ENCODE data around the gene TMEM239. TPM values are rescaled to one million over a fixed set of nuclear protein-coding genes. Genes with fewer than 3 reads are reported as not detected.

The TMEM239 gene
- total RNA-seq, 1 experiment from 2014 or later: not detected

DNA sequence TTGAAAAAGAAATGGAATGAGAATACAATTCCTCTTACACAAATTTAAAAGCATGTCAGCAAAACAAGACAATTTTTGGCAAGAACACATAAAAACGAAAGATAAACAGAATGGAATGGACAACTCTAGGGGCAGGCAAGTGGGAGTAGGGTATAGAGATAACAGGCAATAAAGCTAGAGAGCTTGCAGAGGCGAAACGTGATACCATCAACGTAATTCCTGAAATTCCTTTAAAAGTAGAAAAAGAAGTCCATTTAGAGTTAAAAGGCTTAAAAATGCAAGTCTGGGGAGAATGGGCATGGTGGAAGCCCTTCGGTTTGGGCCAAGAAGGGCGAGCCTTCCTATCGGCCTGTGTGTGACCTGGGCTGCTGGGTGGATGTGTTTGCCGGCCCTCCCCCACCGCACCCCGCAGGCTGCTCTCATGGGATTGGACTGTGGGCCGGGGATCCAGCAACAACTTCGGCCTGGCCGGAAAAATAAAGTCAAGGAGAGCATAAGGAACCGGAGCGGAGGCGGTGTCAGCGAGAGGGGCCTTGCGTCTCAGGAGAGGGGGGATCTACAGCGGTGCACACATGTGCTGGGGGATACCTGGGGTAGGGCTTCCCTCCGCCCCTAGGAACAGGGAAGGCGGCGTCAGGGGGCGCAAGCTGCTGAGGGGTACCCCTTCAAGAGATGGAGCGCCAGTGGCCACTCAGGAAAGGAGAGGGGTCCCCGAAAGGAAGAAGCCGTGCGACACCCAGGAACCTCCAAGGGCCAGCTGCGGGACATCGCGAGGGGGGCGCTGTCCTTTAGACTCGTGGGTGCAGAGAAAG is 4.1 kb downstream of the TMEM239 start:
- Mint-ChIP-seq H3K36me3 (ENCODE audit: insufficient read depth, unreplicated experiment) (no peaks in the 10 kb centered on the region), H3K27me3 (ENCODE audit: insufficient read depth, unreplicated experiment) (peaks cover 11% of the 10 kb centered on the region), H3K27ac (ENCODE audit: low read depth, unreplicated experiment) (no peak overlapping the region), H3K4me1 (ENCODE audit: insufficient read depth, unreplicated experiment) (peaks cover 12% of the 10 kb centered on the region), H3K4me3 (ENCODE audit: unreplicated experiment) (no peak overlapping the region), H3K9me3 (ENCODE audit: unreplicated experiment) (no peaks in the 10 kb centered on the region)
- no peak for DNase-seq (ENCODE audit: unreplicated experiment)
- no TSS peak for BruUV-seq (replicated peaks)
- intact Hi-C loops (cut with micrococcal nuclease): no loop called here
- CTCF ChIA-PET: interaction anchor here (0.6 kb wide), 2 partner anchors 11 to 29 kb away, joined by 3 read pairs; no protein-coding TSS in a partner anchor
- no peak for TF ChIP-seq CTCF (IDR thresholded peaks at IDR 0.05; ENCODE audit: unreplicated experiment)
- POLR2A ChIA-PET: no interaction called here

DNA sequence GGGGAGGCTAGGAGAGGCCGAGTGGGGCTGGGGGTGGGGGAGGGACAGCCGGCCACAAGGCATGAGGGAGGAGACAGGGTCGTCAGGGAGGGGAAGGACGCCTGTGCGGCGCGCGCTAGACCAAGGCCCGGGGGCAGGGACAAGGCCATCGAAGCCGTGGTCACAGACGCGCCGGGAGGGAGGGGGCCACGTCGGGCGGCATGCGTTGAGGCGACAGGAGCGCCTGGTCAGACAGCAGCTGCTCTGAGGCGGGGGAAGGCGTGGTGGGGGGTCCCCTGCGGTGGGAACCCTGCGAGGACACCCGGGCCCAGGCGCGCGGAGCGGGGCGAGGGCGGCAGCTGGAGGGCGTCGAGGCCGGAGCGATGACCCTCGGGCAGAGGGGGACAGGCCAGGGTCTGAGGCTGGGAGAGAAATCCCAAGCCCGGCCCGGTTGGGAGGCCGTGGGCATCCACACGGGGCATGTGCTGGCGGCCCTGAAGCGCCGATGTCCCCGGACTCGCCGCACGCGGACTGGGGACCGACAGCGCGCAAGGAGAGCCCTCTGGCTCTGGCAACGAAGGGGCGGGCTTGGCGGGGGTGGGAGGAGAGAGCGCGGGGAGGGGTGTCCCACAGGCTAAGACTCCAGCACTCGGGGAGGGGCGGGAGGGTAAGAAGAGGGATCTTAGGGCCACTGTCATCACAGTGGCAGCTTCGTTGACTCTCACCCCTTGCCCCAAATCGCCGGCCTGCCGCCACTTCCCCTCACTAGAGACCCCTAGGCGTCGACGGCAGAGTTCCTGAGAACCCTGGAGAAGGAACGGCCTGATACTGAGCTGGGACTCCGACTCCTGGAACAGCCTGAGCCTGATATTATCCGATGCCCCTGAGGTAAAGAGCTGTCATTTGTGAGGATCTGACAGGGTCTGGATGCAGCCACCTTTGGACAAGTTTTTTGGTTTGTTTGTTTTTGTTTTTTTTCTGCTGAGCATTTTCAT is 5.0 kb downstream of the TMEM239 start:
- no peak overlapping the region for H3K27ac Mint-ChIP-seq (ENCODE audit: low read depth, unreplicated experiment)
- no peak for DNase-seq (ENCODE audit: unreplicated experiment)
- H3K4me3 Mint-ChIP-seq (ENCODE audit: unreplicated experiment): no peak overlapping the region
- H3K27me3 Mint-ChIP-seq (ENCODE audit: insufficient read depth, unreplicated experiment): peaks cover 19% of the 10 kb centered on the region
- TF ChIP-seq CTCF (IDR thresholded peaks at IDR 0.05; ENCODE audit: unreplicated experiment): no peak
- H3K4me1 Mint-ChIP-seq (ENCODE audit: insufficient read depth, unreplicated experiment): peaks cover 12% of the 10 kb centered on the region
- CTCF ChIA-PET: interaction anchor here (0.6 kb wide), 1 partner anchor 28 kb away, joined by 3 read pairs; no protein-coding TSS in a partner anchor
- no TSS peak for BruUV-seq (replicated peaks)
- H3K9me3 Mint-ChIP-seq (ENCODE audit: unreplicated experiment): no peaks in the 10 kb centered on the region
- H3K36me3 Mint-ChIP-seq (ENCODE audit: insufficient read depth, unreplicated experiment): no peaks in the 10 kb centered on the region
- intact Hi-C loops (cut with micrococcal nuclease): no loop called here
- POLR2A ChIA-PET: interaction anchor here (0.5 to 0.7 kb wide), 3 partner anchors 9 to 1456 kb away, joined by 3 to 5 read pairs (median 4); no protein-coding TSS in a partner anchor

DNA sequence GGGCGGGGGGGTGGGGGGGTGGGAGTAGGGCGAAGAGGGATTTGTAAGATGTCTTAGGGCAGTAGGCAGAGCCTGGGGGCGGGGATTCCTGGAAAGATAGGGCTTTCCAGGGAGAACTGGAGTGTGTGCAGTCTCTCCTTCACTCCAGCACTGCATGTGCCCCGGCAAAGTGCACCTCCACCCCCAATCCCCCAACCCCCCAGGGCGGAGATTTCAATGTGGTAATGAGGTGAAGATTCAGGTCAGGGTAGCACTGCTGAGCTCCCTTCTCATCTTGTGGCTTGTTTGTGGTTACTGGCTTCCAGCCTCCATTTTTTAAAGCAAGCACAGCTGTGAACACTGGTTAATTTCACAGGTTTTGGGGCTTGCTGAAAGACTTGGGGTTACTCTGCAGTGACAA is 5.9 kb downstream of the TMEM239 start:
- Mint-ChIP-seq H3K4me3 (ENCODE audit: unreplicated experiment) (no peak overlapping the region), H3K9me3 (ENCODE audit: unreplicated experiment) (no peaks in the 10 kb centered on the region), H3K36me3 (ENCODE audit: insufficient read depth, unreplicated experiment) (no peaks in the 10 kb centered on the region), H3K27ac (ENCODE audit: low read depth, unreplicated experiment) (no peak overlapping the region), H3K4me1 (ENCODE audit: insufficient read depth, unreplicated experiment) (peaks cover 12% of the 10 kb centered on the region), H3K27me3 (ENCODE audit: insufficient read depth, unreplicated experiment) (peaks cover 27% of the 10 kb centered on the region)
- ChIA-PET CTCF (no interaction called here), POLR2A (interaction anchor here (0.6 to 0.7 kb wide), 2 partner anchors 12 to 1457 kb away, joined by 4 to 5 read pairs; no protein-coding TSS in a partner anchor)
- no TSS peak for BruUV-seq (replicated peaks)
- no peak for DNase-seq (ENCODE audit: unreplicated experiment)
- TF ChIP-seq CTCF (IDR thresholded peaks at IDR 0.05; ENCODE audit: unreplicated experiment): no peak
- intact Hi-C loops (cut with micrococcal nuclease): no loop called here

DNA sequence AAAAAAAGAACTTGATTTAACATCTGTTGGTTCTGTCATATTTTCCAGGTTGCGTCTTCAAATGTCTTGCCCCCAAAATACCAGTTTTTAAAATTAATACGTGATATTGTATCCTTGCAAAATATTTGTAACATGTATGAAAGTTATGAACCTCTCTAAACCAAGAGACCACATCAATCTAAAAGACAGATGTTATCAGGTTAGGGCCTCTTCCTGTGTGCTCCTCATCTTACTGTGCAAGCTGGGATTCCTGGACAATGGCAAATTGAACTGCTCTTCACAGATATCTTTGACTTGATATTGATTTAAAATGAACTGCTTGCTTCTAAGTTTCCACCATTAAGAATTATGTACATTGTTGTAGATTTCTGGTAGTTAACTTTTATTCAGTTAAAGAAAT is 9.6 kb downstream of the TMEM239 start:
- H3K27me3 Mint-ChIP-seq (ENCODE audit: insufficient read depth, unreplicated experiment): peaks cover 47% of the 10 kb centered on the region
- no peaks in the 10 kb centered on the region for H3K36me3 Mint-ChIP-seq (ENCODE audit: insufficient read depth, unreplicated experiment)
- intact Hi-C loops (cut with micrococcal nuclease): no loop called here
- BruUV-seq (replicated peaks): no TSS peak
- ChIA-PET CTCF (no interaction called here), POLR2A (no interaction called here)
- no peak overlapping the region for H3K27ac Mint-ChIP-seq (ENCODE audit: low read depth, unreplicated experiment)
- no peaks in the 10 kb centered on the region for H3K9me3 Mint-ChIP-seq (ENCODE audit: unreplicated experiment)
- TF ChIP-seq CTCF (IDR thresholded peaks at IDR 0.05; ENCODE audit: unreplicated experiment): no peak
- no peaks in the 10 kb centered on the region for H3K4me1 Mint-ChIP-seq (ENCODE audit: insufficient read depth, unreplicated experiment)
- DNase-seq (ENCODE audit: unreplicated experiment): no peak
- no peak overlapping the region for H3K4me3 Mint-ChIP-seq (ENCODE audit: unreplicated experiment)
